Psoas muscle (tissue), 8 donors: ENCODE measurements around the gene MTA3. TPM values are rescaled to one million over a fixed set of nuclear protein-coding genes. Genes with fewer than 3 reads are reported as not detected.
"Not testable (repeated sequence)": the region's sequence is repeated elsewhere in the genome, so short reads cannot be mapped to it uniquely, and the experiment has no call there.

ENCODE experiments used
- ATAC-seq, 4 donors: fragments of 200-7000 bp; cut with Tn5 transposase; one replicate each; pipeline ENCODE4 v1.9.1; 2020; ENCODE audit warnings: moderate library complexity in 3 of 4, mild to moderate bottlenecking in 2 of 4
- DNase-seq, 2 donors: peaks; one replicate each; pipeline ENCODE4 v3.0.0-alpha.2; 2020
- H3K27ac ChIP-seq: fragments of 200-600 bp; one replicate; pipeline ENCODE4 v1.8.0; 2022
- H3K27me3 ChIP-seq, 3 donors: fragments of 200-600 bp in 1 of 3; one replicate each; pipeline versions ENCODE4 v1.6.1 to v1.8.0; 2013 to 2022; ENCODE audit warnings: low read length in 2 of 3, mild to moderate bottlenecking in 2 of 3, moderate library complexity in 1 of 3; ENCODE audit not compliant: insufficient read depth in 3 of 3
- H3K36me3 ChIP-seq, 2 donors: fragments of 200-600 bp in 1 of 2; one replicate each; pipeline versions ENCODE4 v1.6.1 to v1.8.0; 2013 to 2022; ENCODE audit warnings: low read depth in 1 of 2, mild to moderate bottlenecking in 1 of 2, moderate library complexity in 1 of 2; ENCODE audit not compliant: insufficient read depth in 1 of 2
- H3K4me1 ChIP-seq: fragments of 200-600 bp; one replicate; pipeline ENCODE4 v1.8.0; 2022
- H3K4me3 ChIP-seq: fragments of 200-600 bp; one replicate; pipeline ENCODE4 v1.8.0; 2022; ENCODE audit warnings: mild to moderate bottlenecking
- H3K9me3 ChIP-seq: fragments of 200-600 bp; one replicate; pipeline ENCODE4 v1.8.0; 2022
- CTCF ChIP-seq: fragments of 200-600 bp; IDR thresholded peaks from one replicate; pipeline ENCODE4 v1.8.0; 2022; ENCODE audit warnings: antibody characterized with exemption
- WGBS, 3 donors: extraction: QIAGEN DNeasy Blood & Tissue Kit; methylation state at CpG; one replicate each; pipeline versions ENCODE4 v1.1.6 to v1.1.7; 2013; 5-methylcytosine and 5-hydroxymethylcytosine counted together
- intact Hi-C, 2 donors: fragments of 100-400 bp; cut with DNase I; formaldehyde crosslinking; loops; one replicate each; pipeline versions ENCODE4 v1.11.0 to v1.14.2; 2022
- polyA plus RNA-seq, 3 donors: library from polyadenylated mRNA; stranded (reverse); fragments of 200-250 nt; gene quantifications; one replicate each; pipeline ENCODE4 v1.2.3, GENCODE V29; 2013
- total RNA-seq, 4 donors: library from RNA; stranded (reverse); fragmentation: NEBNext Ultra II Directional in 2 of 4; extraction: Animal tissue kit (Norgen Biotek cat#: 25700) in 2 of 4; gene quantifications; one replicate each; pipeline versions ENCODE4 v1.2.1 to v1.2.4, GENCODE V29; 2021 to 2023
- donor health status: healthy with polysubstance abuse.
- donor health status: DM: no; HTN: no; CAD: no; lungs with moderate emphysema.
- donor health status: Bipolar disorder and iron deficiency.
- donor health status: healthy.
- donor health status: DM: yes; HTN: yes; CAD: no.
- donor health status: DM: no; HTN: no; CAD: no.
- donor health status: DM: no; HTN: no; CAD: no.
- donor health status: DM: yes; HTN: yes; CAD: no.

MTA3 gene
- total and polyA plus RNA-seq, 7 donors: 5.3 to 19.8 (median 10.7) TPM

- TF ChIP-seq CTCF: no peak
- peak in 3 of 4 donors; percentile 54 to 61 (median 55) for ATAC-seq
- H3K27me3 ChIP-seq: no peaks in the 10 kb centered on the region
- intact Hi-C loops: no loop called here
- 41 to 79% (median 52%) methylated on average over 7 of the region's 7 CpGs for WGBS, 3 donors
- H3K4me3 ChIP-seq: no peak overlapping the region
- no peaks in the 10 kb centered on the region for H3K9me3 ChIP-seq
- no peak overlapping the region for H3K27ac ChIP-seq
- H3K36me3 ChIP-seq: no peaks in the 10 kb centered on the region
- DNase-seq: no peak
- H3K4me1 ChIP-seq: peaks cover 11% of the 10 kb centered on the region
Measured at GRCh38 chr2:42638080-42638784, 69.8 kb downstream of the MTA3 start.

GRCh38 chr2:42639340-42640077 is 71.1 kb downstream of the MTA3 start:
- no peak for TF ChIP-seq CTCF
- H3K27ac ChIP-seq: peak overlapping the region; percentile 3
- DNase-seq: no peak
- intact Hi-C loops: no loop called here
- WGBS, 3 donors: 58 to 80% (median 63%) methylated on average over 5 of the region's 5 CpGs
- H3K36me3 ChIP-seq: peaks cover 0 to 4% of the 10 kb centered on the region in 2 donors
- peak in 2 of 4 donors; percentile 51 to 71 for ATAC-seq
- peaks cover 11% of the 10 kb centered on the region for H3K4me1 ChIP-seq
- H3K27me3 ChIP-seq: no peaks in the 10 kb centered on the region
- H3K9me3 ChIP-seq: no peaks in the 10 kb centered on the region
- peak overlapping the region; percentile 17 for H3K4me3 ChIP-seq

- intact Hi-C loops: no loop called here
- Histone ChIP-seq H3K9me3 (no peaks in the 10 kb centered on the region), H3K4me1 (peaks cover 11% of the 10 kb centered on the region), H3K36me3 (peaks cover 0 to 12% of the 10 kb centered on the region in 2 donors), H3K27ac (no peak overlapping the region), H3K4me3 (no peak overlapping the region), H3K27me3 (no peaks in the 10 kb centered on the region)
- ATAC-seq (no peak), DNase-seq (no peak)
- 93 to 100% (median 97%) methylated on average over 1 of the region's 1 CpG for WGBS, 3 donors
- TF ChIP-seq CTCF: no peak
Measured at GRCh38 chr2:42640261-42640660, 71.8 kb downstream of the MTA3 start.

GRCh38 chr2:42642371-42642770 is 73.9 kb downstream of the MTA3 start:
- ATAC-seq, H3K9me3 ChIP-seq, DNase-seq, H3K4me3 ChIP-seq, H3K27ac ChIP-seq, H3K27me3 ChIP-seq, intact Hi-C loops: not testable (repeated sequence)
- 81 to 87% (median 82%) methylated on average over 2 of the region's 2 CpGs for WGBS, 3 donors
- peaks cover 11% of the 10 kb centered on the region for H3K4me1 ChIP-seq
- peaks cover 0 to 27% of the 10 kb centered on the region in 2 donors for H3K36me3 ChIP-seq

GRCh38 chr2:42645551-42645950 is 77.1 kb downstream of the MTA3 start:
- peaks cover 0 to 28% of the 10 kb centered on the region in 2 donors for H3K36me3 ChIP-seq
- 92 to 99% (median 95%) methylated on average over 2 of the region's 2 CpGs for WGBS, 3 donors
- H3K27ac ChIP-seq: no peak overlapping the region
- ATAC-seq (no peak), DNase-seq (no peak)
- no peaks in the 10 kb centered on the region for H3K9me3 ChIP-seq
- H3K4me1 ChIP-seq: no peaks in the 10 kb centered on the region
- intact Hi-C loops: no loop called here
- H3K4me3 ChIP-seq: no peak overlapping the region
- TF ChIP-seq CTCF: no peak
- H3K27me3 ChIP-seq: no peaks in the 10 kb centered on the region
